Measurements from ENCODE around the gene PTPN3. TPM values are rescaled to one million over a fixed set of nuclear protein-coding genes. Genes with fewer than 3 reads are reported as not detected.
A peak's percentile ranks its signal among the peaks of the same experiment; 100 is the strongest.

PTPN3 gene
- polyA plus RNA-seq, 12 donors: 2.7 to 7.3 (median 3.7) TPM; not detected in 1

DNA sequence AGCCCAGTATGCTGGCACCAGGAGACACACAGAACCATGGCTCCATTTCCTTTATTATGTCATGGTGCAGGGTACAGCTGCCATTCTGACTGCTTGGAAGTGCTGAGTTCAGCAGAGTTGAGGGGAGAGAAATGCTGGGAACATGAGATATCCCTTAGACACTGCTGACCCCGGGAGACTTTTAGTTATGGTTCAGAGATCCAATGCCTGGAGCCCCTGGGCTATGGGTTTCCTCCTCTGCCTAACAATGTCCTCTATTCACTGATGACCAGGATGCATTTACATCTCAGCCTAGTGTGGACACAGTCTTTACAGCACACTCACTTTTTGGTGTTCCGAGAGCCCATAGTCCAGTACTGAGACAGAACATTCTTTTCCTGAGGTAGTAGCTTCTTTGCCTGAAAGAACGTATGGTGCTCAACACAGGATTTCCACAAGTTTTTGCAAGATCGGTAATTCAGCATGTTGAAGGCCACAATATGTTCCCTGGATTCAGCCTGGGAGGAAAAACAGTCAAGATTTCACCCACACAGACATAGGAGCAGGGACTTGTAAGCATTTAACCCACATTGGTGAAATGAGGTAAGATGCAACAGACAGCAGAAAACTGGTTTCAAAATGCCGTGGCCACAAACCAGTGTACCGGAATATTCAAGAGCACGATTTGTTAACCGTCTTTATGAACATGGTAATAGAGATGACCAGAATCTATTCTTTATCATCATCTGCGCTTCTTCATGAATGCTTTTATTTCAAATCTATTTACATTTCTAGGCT is 71.3 kb downstream of the PTPN3 start:
- DNase-seq: no peak

DNA sequence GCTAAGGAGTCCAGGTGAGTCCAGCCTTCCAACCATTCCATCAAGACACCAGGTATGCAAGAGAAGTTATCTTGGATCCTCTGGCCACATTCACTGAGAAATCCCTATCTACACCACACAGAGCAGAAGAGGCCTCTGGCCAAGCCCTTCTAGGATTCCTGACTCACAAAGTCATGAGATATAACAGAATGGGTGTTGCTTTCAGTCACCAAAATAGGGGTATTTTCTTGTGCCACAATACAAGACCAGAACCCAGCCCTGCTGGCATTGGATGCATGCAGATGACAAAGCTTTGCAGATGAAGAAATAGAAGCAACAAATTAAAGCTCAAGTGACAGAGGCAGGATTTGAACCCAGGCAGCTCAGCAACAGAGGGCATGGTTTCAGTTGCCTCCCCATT is 73.5 kb downstream of the PTPN3 start:
- DNase-seq: no peak

DNA sequence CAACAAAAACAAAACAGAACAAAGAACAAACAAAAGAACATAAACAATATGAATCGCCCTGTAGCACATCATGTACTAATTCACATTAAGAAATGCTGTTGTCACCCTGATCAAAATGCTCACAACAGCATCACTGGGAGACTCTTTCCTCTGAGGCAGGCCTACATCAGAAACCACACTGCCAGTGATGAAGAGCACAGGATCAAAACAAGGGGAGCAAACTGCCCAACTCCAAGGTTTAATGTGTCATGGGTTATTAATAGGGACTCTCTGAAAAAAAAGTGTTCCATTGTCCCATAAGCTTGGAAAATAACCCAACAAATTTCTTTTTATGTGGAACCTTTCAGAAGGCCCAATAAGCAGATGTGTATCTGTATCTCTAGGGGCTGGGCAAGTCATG is 74.2 kb downstream of the PTPN3 start:
- no peak for DNase-seq

DNA sequence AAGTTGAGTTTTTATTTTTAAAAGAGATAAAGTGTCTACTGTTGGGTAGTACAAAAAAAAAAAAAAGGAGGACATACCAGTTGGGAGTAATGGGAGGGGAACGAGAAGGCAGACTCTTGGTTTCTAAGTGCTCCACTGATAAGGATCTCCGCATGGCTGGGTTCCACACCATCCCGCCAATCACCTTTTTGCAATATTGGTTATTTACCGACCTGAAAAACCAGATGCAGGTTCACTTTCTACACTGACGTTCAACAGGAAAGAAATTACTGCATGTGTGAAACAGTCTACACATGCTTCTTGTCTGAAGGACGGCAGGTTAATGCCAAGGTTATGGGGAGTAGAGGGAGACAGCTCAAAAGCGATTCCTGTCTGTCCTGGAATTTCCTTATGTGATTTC is 75.5 kb downstream of the PTPN3 start:
- DNase-seq: no peak

DNA sequence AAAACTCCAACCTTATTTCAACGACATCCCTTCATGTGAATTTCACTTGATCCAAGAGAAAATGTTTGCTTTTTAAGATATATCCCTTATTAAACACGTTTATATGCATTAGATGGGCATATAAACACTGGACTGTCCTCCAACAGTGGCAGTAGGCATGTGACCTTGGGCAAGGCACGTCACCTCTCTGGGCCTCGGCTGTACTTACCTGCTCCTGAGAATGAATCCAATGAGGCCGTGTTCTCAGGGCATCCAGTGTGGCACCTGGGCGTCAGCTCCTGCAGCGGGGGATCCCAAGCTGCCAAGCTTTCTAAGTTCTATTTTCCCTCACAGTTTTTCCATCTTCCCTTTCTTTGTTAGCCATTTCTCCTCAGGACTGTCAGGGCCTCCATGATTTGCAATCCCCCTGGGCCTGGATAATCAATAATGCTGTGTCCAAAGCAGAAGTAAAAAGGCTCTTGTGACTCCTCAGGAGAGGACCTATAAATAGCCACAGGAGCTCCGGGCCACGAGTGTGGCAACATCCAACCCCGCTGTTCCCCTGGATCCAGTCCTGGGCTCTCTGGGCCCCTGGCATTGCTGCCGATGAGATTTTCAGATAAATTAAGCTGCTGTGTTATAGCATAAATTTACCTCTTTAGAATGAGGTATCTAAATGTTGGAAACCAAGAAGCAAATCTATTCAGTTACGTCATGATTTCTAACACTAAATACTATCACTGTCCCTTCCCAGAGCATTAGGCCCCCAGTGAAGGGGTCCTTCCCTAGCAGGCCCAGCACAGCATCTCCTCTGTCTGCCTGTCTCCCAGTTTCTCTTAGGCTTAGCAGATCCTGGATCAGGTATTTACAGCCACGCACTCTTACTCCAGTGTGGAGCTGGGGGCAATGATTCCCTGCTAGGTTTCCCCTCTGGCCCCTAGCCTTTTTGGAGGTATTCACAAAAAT is 76.8 kb downstream of the PTPN3 start:
- no peak for DNase-seq

DNA sequence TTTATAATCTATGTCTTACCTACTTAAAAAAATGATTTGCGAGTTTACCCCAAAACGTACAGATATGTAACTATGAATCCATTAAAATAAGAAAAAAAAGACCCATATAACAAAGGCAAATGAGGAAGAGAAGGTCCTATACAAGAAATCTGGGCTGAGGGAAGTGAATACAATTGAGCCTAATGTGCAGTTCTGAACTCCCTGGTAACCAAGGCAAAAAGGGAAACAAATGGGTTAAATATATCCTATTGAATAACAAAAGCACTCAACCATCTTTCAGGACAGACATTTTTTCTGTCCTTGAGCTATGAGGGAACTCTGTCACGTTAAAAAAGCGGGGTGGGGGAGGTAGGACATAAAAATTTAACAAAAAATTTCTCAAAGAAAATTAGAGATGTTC is 78.6 kb downstream of the PTPN3 start:
- no peak for DNase-seq

GRCh38 chr9:109418827-109419226 is 79.3 kb downstream of the PTPN3 start:
- DNase-seq: no peak

DNA sequence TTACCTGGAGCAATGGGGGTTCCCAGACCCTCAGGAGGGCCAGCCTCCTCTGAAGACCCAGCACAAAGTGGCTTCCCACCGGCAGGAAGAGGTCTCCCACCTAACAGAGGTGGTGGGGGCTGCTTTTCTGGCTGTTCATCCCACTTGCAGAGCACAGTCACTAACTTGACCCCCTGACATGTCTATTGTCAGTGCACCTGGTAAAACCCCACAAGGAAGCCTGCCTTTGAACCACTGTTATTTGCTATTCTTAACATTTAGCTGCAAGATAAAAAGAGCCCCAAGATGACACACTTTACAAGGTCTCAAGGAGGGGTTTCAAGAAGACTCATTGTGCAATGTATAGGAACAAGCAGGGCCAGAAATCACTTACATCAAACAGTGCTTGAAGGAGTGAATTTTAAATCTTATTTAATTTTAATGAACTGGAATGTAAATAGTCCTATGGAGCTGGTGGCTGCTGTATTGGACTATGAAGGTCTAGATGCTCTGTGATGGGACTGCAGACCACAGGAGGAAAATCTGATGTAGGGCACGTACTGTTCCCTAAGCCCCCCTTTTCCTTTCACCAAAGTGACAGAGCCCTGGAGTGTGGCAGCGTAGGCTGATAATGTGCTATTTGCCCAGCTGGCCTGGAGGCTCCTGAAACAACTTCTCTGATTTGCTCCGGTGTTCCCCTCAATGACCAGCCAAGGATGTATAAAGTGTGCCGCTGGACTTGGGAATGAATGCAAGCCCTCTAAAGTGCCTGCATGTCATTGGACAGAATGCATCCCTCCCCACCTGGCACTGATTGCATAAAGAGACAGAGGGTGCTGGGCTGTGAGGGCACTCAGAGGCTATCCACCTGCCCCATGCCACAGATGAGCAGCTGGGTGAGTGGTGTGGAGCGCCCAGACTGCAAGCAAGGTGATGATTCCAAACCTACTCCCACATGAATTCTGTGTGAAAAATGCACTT is 80.2 kb downstream of the PTPN3 start:
- DNase-seq: no peak

- DNase-seq: no peak
Measured at GRCh38 chr9:109417054-109417453, 81.1 kb downstream of the PTPN3 start.

GRCh38 chr9:109416135-109416706 is 81.9 kb downstream of the PTPN3 start:
- no peak for DNase-seq

DNA sequence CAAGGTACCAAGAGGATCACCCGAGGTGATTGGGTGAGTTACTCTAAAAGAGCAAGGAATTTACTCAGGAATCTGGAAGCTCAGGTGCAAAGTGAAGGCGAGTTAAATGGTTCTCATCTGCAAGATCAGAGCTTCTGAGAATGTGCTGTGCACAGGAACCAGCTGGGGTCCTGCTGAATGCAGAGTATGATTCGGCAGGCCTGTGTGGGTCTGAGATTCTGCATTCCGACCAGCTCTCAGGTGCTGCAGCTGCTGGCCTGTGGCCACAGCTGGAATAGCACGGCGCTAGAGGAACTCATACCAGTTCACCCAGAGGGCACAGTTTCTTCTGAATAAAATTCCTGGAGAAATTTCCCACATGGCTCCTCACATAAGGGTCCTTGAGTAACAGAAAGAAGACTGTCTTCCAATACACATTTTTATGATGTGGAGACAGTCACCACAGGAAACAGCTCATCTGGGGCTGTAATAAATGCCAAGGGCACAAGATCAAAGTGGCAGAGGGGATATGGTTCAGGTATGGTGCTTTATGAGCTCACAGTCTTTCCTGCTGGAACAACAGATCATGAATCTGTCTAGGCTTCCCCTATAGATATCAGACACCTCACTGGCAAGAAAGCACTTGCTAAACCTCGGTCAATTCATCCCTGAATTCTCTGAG is 83.9 kb downstream of the PTPN3 start:
- no peak for DNase-seq

- peak; percentile 36 for DNase-seq
Measured at GRCh38 chr9:109411798-109412352, 86.2 kb downstream of the PTPN3 start.

GRCh38 chr9:109411069-109411761 is 86.9 kb downstream of the PTPN3 start:
- DNase-seq: no peak

DNA sequence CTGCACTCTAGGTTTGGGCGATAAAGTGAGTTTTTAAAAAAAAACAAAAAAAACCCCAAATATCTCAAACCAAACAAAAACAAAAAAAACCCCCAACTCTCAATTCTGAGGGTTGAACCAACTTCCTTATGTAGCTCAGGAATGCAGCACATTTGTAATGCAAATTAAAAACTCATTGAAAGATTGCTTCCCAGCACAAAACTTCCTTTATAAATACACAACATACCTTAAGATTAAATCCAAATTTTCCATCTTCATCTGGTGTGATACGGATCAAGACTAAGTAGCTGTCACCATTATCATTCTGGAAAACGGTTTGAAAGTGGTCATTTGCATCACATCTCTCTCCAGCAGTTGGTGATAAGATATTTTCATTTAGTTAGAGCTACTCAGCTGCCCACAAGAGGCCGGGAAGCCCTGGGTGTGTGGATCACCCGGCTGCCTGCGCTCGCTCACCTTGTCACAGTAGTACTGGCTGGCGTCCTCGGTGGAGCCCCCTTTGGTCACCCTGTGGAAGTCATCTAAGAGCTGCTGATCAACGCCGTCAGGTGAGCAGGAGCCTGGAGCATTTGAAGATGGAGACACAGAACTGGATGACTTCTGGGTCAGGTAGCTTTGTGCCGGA is 88.2 kb downstream of the PTPN3 start:
- no peak for DNase-seq

- no peak for DNase-seq
Measured at GRCh38 chr9:109408759-109409462, 89.2 kb downstream of the PTPN3 start.

GRCh38 chr9:109403766-109404320 is 94.3 kb downstream of the PTPN3 start:
- DNase-seq: no peak

DNA sequence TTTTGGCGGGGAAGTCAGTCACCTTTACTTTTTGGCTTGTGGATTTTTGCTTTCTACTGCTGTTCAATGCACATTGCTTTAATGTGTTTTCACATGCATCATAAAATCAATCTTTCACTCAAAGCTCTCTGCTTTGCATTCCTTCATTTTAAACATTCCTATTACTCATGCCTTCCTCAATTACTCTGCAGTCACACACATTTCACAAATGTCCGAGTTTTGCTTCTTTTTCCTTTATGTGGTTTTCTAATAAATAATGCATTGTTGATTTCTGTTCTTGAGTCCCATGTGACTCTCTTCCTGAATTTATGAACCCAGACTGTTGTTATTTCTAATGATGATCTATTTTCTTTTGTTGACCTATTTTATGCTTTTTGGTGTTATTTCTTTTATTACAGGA is 95.0 kb downstream of the PTPN3 start:
- DNase-seq: no peak

DNA sequence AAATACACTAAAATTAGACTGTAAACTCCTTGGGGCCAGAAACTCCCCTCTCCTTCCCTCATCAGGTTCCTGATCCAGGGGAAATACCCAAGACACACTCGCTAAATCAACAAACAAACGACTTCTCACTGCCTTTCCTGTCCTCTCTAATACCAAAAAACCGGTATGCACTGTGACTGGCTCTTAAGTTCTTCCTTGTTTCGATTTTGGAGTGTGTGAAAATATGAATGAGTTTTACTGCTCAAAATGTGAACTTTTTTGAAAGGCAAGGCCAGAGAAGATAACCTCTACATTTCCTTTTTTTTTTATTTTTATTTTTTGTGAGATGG is 96.2 kb downstream of the PTPN3 start:
- no peak for DNase-seq

All from muscle of arm (tissue), 12 donors.